Ramos (cell line): Measurements from ENCODE around the gene EYA4.

ENCODE experiments used
- in situ Hi-C: fragments of 300-500 bp; cut with MboI; formaldehyde crosslinking; loops from one replicate; pipeline ENCODE4 v1.14.3; 2022; ENCODE audit warnings: low sequenced_read_pairs; ENCODE audit not compliant: unreplicated experiment

The EYA4 gene

DNA sequence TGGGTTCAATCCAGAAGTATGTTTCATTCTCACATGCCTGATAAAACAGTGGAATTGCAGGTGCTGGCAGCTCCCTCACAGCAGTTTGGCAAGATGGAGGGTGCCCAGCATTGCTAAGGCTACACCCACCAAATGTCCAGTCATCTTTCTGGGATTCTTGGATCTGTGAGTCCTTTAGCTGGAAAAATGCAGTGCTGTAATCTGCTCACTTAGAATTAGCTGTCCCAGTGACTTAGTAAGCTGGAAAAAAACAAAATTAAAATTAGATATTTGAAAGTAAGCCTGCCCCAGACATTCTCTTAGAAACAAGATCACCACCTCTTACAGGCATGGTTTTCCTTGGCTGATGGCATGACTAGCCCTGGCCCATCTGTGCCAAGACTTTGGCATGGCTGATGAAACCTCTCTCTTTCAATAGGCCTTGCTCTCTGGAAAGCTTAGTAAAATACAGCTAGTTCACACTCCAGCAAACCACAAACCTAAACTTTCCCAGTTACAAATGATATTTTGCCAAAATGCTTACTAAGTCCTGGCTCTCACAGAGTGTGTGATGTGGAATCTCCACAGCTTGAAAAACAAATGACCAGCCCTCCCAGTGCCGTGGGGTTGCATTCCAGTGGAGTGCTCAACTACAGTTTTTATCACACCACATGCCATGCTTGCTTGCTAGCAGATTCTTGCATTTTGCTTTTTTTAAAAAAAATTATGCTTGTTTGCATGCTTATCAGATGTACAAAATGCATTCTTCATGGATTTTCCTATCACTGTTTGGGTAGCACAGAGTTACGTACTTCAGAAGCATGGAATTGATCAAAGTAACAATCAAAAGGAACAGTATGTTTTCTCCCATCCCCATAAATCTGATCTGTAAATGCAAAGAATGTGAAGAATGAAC is 261.5 kb downstream of the EYA4 start:
- in situ Hi-C loops = no loop called here

- in situ Hi-C loops = no loop called here
These were observed 262.2 kb downstream of the EYA4 start for GRCh38 chr6:133503336-133503729.

GRCh38 chr6:133504158-133504557 is 263.0 kb downstream of the EYA4 start:
- in situ Hi-C loops = no loop called here

- in situ Hi-C loops = no loop called here
These were observed 263.6 kb downstream of the EYA4 start for GRCh38 chr6:133504761-133505160.

DNA sequence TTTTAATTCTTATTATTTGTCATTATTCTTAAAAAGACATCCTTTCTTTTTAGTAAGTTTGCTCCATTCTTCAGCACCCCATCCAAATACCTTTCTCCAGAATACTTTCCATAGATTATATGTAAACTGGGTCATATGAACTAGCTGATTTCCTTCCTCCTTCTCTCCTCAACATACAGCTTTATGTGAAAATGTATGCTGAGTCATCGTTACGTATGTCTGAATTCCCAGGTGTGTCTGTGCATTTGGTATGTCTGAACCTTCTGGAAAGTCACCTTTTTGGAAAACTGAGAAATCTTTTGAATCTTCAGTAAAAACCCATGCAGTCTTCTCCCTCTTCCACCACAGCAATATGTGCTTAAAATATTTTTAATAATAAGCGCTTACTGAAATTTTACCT is 264.5 kb downstream of the EYA4 start:
- in situ Hi-C loops = no loop called here

GRCh38 chr6:133512410-133513016 is 271.4 kb downstream of the EYA4 start:
- in situ Hi-C loops = no loop called here

GRCh38 chr6:133523816-133524215 is 282.7 kb downstream of the EYA4 start:
- in situ Hi-C loops = no loop called here

DNA sequence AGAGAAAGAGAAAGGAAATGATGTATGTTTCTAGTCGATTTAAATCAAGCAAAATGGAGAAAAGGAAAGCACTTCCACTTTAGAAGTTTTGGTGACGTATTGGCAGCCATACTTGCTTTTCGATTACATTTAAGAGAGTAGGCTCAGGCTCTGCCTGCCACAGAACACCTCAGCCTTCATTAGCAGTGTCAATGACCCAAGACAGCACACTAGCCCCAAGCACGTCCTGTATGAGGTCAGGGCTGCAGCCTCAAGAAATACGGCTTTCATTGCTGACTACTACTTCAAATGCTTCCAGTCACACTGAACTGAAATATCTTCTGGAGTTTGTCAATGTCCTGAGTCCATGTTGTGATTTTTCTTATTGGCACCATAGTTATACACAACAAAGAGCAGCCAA is 285.3 kb downstream of the EYA4 start:
- in situ Hi-C loops = no loop called here

DNA sequence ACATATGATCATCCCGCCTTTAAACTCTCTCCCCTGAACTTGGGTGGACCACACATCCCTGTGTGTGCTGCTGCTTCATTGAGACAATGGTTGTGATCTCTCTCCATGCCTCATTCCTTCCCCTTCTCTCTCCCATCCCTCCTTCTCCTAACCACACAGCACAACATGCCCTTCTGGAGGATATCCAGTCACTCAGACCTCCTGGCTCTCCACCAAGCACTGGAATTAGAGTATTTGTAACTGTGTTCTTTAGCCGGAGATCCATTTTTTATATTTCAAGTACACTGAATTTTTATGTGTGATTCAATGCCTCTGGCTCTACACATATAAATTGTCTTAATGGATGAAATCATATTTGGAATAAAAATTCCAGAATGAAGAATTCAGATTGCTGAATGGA is 287.4 kb downstream of the EYA4 start:
- in situ Hi-C loops = no loop called here

DNA sequence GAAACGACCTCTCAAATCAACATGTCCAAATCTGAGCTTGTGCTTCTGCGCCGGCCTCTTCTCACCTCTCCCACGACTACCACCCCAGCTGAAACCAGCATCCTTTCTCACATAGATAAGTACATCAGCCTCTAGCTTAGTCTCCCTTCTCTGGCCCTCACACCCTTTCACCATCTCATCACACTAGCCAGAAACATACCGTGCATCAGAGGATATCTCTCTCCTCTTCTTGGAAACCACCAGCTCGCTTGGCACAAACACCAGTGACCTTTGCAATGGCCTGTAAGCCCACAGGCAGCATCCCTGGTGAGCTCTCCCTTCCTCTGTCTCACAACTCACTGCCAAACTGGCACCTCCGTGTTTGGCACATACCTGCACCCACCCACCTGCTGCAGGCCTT is 291.8 kb downstream of the EYA4 start:
- in situ Hi-C loops = no loop called here

- in situ Hi-C loops = no loop called here
These were observed 298.5 kb downstream of the EYA4 start for GRCh38 chr6:133539502-133540259.

GRCh38 chr6:133540361-133540760 is 299.2 kb downstream of the EYA4 start:
- in situ Hi-C loops = no loop called here

GRCh38 chr6:133541040-133541439 is 299.9 kb downstream of the EYA4 start:
- in situ Hi-C loops = no loop called here

GRCh38 chr6:133542056-133542821 is 301.1 kb downstream of the EYA4 start:
- in situ Hi-C loops = no loop called here

DNA sequence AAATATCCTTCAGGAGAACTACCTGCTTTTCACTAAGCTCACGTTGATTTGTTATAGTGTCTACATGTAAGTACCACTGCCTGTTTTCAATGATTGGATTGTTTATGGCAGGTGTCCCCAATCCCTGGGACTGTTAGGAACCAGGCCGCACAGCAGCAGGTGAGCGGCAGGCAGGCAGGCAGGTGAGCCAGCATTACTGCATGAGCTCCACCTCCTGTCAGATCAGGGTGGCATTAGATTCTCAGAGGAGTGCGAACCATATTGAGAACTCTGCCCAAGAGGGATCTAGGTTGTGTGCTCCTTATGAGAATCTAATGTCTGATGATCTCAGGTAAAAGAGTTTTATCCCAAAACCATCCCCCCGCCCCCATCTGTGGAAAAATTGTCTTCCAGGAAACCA is 303.3 kb downstream of the EYA4 start:
- in situ Hi-C loops = no loop called here

GRCh38 chr6:133546098-133546497 is 304.9 kb downstream of the EYA4 start:
- in situ Hi-C loops = no loop called here

GRCh38 chr6:133547136-133547535 is 306.0 kb downstream of the EYA4 start:
- in situ Hi-C loops = no loop called here

GRCh38 chr6:133548423-133549159 is 307.4 kb downstream of the EYA4 start:
- in situ Hi-C loops = no loop called here

GRCh38 chr6:133549371-133549801 is 308.2 kb downstream of the EYA4 start:
- in situ Hi-C loops = no loop called here

GRCh38 chr6:133550026-133550425 is 308.9 kb downstream of the EYA4 start:
- in situ Hi-C loops = no loop called here
